Activated naive CD4-positive, alpha-beta T cell treated with anti-CD3 and anti-CD28 coated beads for 36 hours (primary cell): ENCODE measurements around the gene CCDC93. TPM values are rescaled to one million over a fixed set of nuclear protein-coding genes. Genes with fewer than 3 reads are reported as not detected.

Experiments
- CTCF ChIA-PET: fragments of 350-600 bp; sonication (Branson Sonifier 250); formaldehyde crosslinking; loops from one replicate; lab custom pipeline; 2021; ENCODE audit warnings: antibody characterized with exemption; lab: Charles Lee
- DNase-seq: peaks from one replicate; pipeline ENCODE4 v3.0.0-alpha.2; 2020
- H3K27ac Mint-ChIP-seq: one replicate; pipeline ENCODE4 v1.8.0; 2021; ENCODE audit warnings: mild to moderate bottlenecking, mixed read lengths
- H3K27me3 Mint-ChIP-seq: one replicate; pipeline ENCODE4 v1.8.0; 2021; ENCODE audit warnings: low read depth, mixed read lengths
- H3K36me3 Mint-ChIP-seq: one replicate; pipeline ENCODE4 v1.8.0; 2021; ENCODE audit warnings: low read depth, mixed read lengths
- H3K4me1 Mint-ChIP-seq: one replicate; pipeline ENCODE4 v1.8.0; 2021; ENCODE audit warnings: low read depth, mixed read lengths
- H3K4me3 Mint-ChIP-seq: one replicate; pipeline ENCODE4 v1.8.0; 2021; ENCODE audit warnings: mild to moderate bottlenecking, moderate library complexity, mixed read lengths
- H3K9me3 Mint-ChIP-seq: one replicate; pipeline ENCODE4 v1.8.0; 2021; ENCODE audit warnings: mixed read lengths
- intact Hi-C: fragments of 100-400 bp; cut with micrococcal nuclease; formaldehyde crosslinking; loops from one replicate; pipeline ENCODE4 v1.15.1; 2023
- total RNA-seq, 2 experiments: library from RNA; stranded (reverse); gene quantifications; one replicate each; pipeline ENCODE4 v1.2.3, GENCODE V29; 2021

Gene CCDC93
- total RNA-seq, result 10 to 100 TPM; 29.0 to 32.8 TPM

- Mint-ChIP-seq H3K4me1 (peaks cover 38% of the 10 kb centered on the region), H3K4me3 (peak within 1 kb of the TSS; percentile 95), H3K27ac (peak within 1 kb of the TSS; percentile 83), H3K36me3 (peaks cover 2% of the 10 kb centered on the region), H3K9me3 (peaks cover 3% of the 10 kb centered on the region), H3K27me3 (no peaks in the 10 kb centered on the region)
- CTCF ChIA-PET, result interaction anchor here (1.3 to 3.4 kb wide), 2 partner anchors 10 to 199 kb away, joined by 4 to 31 read pairs; partner anchors contain the start of gene DDX18
- intact Hi-C loops, result loop anchor here (1.0 to 5.0 kb wide), 6 partner anchors 11 to 1353 kb away; partner anchors contain the start of genes C2orf76, DBI, DDX18 and INSIG2
- peak; percentile 85 for DNase-seq
These were observed at the start of gene CCDC93 for GRCh38 chr2:118013724-118014491. Gene CCDC93, minus strand, starts transcription at chr2:118014070. Its CDS starts 75 bp downstream, at chr2:118013995.

DNA sequence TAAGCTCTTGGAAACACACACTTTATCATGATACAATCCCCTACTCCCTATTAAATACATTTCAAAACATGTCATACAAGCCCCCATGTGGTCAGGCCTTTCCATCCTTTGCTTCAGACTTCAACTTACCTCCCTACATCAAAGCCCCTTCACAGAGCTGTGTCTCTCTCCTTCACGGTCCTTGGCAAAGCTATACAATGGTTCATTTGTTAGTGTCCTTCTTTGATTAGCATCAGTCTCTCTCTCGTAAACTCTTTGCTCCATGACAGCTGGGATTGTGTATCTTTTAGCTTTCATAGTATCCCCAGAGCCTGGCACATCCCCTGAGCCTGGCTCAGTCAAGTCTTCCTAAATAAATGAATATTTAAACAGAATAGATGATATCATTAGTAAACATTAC, 48.8 kb upstream of the CCDC93 start:
- CTCF ChIA-PET, result interaction anchor here (0.9 to 2.4 kb wide), 3 partner anchors 15 to 30 kb away, joined by 5 to 7 read pairs (median 5); no protein-coding TSS in a partner anchor
- Mint-ChIP-seq H3K36me3 (no peaks in the 10 kb centered on the region), H3K27me3 (peaks cover 24% of the 10 kb centered on the region), H3K9me3 (no peaks in the 10 kb centered on the region), H3K4me1 (peaks cover 7% of the 10 kb centered on the region), H3K27ac (no peak overlapping the region), H3K4me3 (no peak overlapping the region)
- no peak for DNase-seq
- intact Hi-C loops, result no loop called here

- DNase-seq, result no peak
- Mint-ChIP-seq H3K27me3 (peaks cover 24% of the 10 kb centered on the region), H3K36me3 (no peaks in the 10 kb centered on the region), H3K4me3 (no peak overlapping the region), H3K9me3 (no peaks in the 10 kb centered on the region), H3K4me1 (peaks cover 7% of the 10 kb centered on the region), H3K27ac (no peak overlapping the region)
- intact Hi-C loops, result no loop called here
- CTCF ChIA-PET, result interaction anchor here (0.9 to 2.4 kb wide), 3 partner anchors 15 to 29 kb away, joined by 5 to 7 read pairs (median 5); no protein-coding TSS in a partner anchor
These were observed 48.2 kb upstream of the CCDC93 start for GRCh38 chr2:118062048-118062447.

GRCh38 chr2:118061135-118061955, 47.5 kb upstream of the CCDC93 start:
- H3K4me1 Mint-ChIP-seq, result peaks cover 7% of the 10 kb centered on the region
- no peaks in the 10 kb centered on the region for H3K36me3 Mint-ChIP-seq
- CTCF ChIA-PET, result interaction anchor here (0.8 to 2.4 kb wide), 4 partner anchors 14 to 58 kb away, joined by 3 to 7 read pairs (median 6); no protein-coding TSS in a partner anchor
- H3K9me3 Mint-ChIP-seq, result no peaks in the 10 kb centered on the region
- no peak overlapping the region for H3K4me3 Mint-ChIP-seq
- H3K27ac Mint-ChIP-seq, result no peak overlapping the region
- intact Hi-C loops, result no loop called here
- peaks cover 25% of the 10 kb centered on the region for H3K27me3 Mint-ChIP-seq
- DNase-seq, result no peak

GRCh38 chr2:118059919-118060478, 46.1 kb upstream of the CCDC93 start:
- H3K4me1 Mint-ChIP-seq, result peaks cover 7% of the 10 kb centered on the region
- peak; percentile 5 for DNase-seq
- peak overlapping the region; percentile 11 for H3K27ac Mint-ChIP-seq
- H3K27me3 Mint-ChIP-seq, result peaks cover 37% of the 10 kb centered on the region
- no peak overlapping the region for H3K4me3 Mint-ChIP-seq
- intact Hi-C loops, result no loop called here
- no peaks in the 10 kb centered on the region for H3K9me3 Mint-ChIP-seq
- CTCF ChIA-PET, result interaction anchor here (0.8 to 2.4 kb wide), 4 partner anchors 13 to 56 kb away, joined by 3 to 7 read pairs (median 6); no protein-coding TSS in a partner anchor
- no peaks in the 10 kb centered on the region for H3K36me3 Mint-ChIP-seq

- H3K4me1 Mint-ChIP-seq, result peaks cover 7% of the 10 kb centered on the region
- CTCF ChIA-PET, result interaction anchor here (1.5 kb wide), 1 partner anchor 12 kb away, joined by 5 read pairs; no protein-coding TSS in a partner anchor
- H3K27ac Mint-ChIP-seq, result no peak overlapping the region
- peaks cover 41% of the 10 kb centered on the region for H3K27me3 Mint-ChIP-seq
- H3K36me3 Mint-ChIP-seq, result no peaks in the 10 kb centered on the region
- no peak overlapping the region for H3K4me3 Mint-ChIP-seq
- no peaks in the 10 kb centered on the region for H3K9me3 Mint-ChIP-seq
- DNase-seq, result no peak
- intact Hi-C loops, result no loop called here
These were observed 45.1 kb upstream of the CCDC93 start for GRCh38 chr2:118058951-118059350.

GRCh38 chr2:118056801-118057200, 42.9 kb upstream of the CCDC93 start:
- H3K9me3 Mint-ChIP-seq, result no peaks in the 10 kb centered on the region
- H3K36me3 Mint-ChIP-seq, result no peaks in the 10 kb centered on the region
- H3K27ac Mint-ChIP-seq, result no peak overlapping the region
- DNase-seq, result no peak
- peaks cover 45% of the 10 kb centered on the region for H3K27me3 Mint-ChIP-seq
- CTCF ChIA-PET, result no interaction called here
- intact Hi-C loops, result no loop called here
- H3K4me3 Mint-ChIP-seq, result no peak overlapping the region
- peaks cover 7% of the 10 kb centered on the region for H3K4me1 Mint-ChIP-seq

GRCh38 chr2:118056165-118056534, 42.3 kb upstream of the CCDC93 start:
- CTCF ChIA-PET, result interaction anchor here (1.0 kb wide), 1 partner anchor 9 kb away, joined by 3 read pairs; no protein-coding TSS in a partner anchor
- Mint-ChIP-seq H3K27ac (no peak overlapping the region), H3K4me1 (peaks cover 7% of the 10 kb centered on the region), H3K9me3 (no peaks in the 10 kb centered on the region), H3K36me3 (no peaks in the 10 kb centered on the region), H3K4me3 (no peak overlapping the region), H3K27me3 (peaks cover 43% of the 10 kb centered on the region)
- no peak for DNase-seq
- intact Hi-C loops, result no loop called here

DNA sequence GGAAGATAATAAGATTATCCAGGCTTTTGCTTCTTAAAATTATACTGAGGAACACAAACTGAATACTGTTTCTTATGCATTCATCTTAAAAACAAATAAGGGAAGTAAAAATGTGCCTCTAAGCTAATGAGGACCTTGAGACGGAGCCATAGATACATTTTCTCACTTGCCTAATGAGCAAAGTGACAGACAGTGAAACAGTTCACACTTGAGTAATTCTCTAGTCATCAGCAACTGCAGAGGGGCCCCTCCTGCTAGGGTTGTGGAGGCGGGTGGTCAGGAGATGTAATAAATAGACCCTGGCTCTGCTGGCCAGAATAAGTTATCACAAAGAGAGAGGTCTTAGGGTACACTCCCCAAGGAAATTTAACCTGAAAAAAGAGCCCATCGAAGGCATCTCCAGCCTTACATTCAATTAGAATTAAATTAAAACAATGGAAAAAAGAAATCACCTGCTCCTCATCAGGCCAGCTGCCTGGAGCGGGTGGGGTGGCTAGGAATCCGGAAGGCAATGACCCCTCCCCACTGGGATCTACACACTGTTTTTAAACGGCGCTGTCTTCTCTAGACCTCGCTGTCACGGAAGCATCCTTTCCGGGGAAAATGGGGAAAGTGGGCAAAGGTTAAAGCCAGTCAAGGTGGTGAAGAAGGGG, 41.8 kb upstream of the CCDC93 start:
- Mint-ChIP-seq H3K27me3 (peaks cover 46% of the 10 kb centered on the region), H3K9me3 (no peaks in the 10 kb centered on the region), H3K4me1 (peaks cover 7% of the 10 kb centered on the region), H3K36me3 (no peaks in the 10 kb centered on the region), H3K27ac (no peak overlapping the region), H3K4me3 (no peak overlapping the region)
- intact Hi-C loops, result no loop called here
- no peak for DNase-seq
- CTCF ChIA-PET, result interaction anchor here (1.0 kb wide), 1 partner anchor 9 kb away, joined by 3 read pairs; no protein-coding TSS in a partner anchor

- Mint-ChIP-seq H3K4me1 (no peaks in the 10 kb centered on the region), H3K36me3 (no peaks in the 10 kb centered on the region), H3K4me3 (no peak overlapping the region), H3K27ac (no peak overlapping the region), H3K9me3 (no peaks in the 10 kb centered on the region), H3K27me3 (peaks cover 53% of the 10 kb centered on the region)
- CTCF ChIA-PET, result interaction anchor here (0.7 kb wide), 1 partner anchor 584 kb away, joined by 3 read pairs; no protein-coding TSS in a partner anchor
- intact Hi-C loops, result no loop called here
- DNase-seq, result no peak
These were observed 40.5 kb upstream of the CCDC93 start for GRCh38 chr2:118054213-118055008.

GRCh38 chr2:118053681-118054080, 39.8 kb upstream of the CCDC93 start:
- H3K27ac Mint-ChIP-seq, result no peak overlapping the region
- intact Hi-C loops, result no loop called here
- H3K36me3 Mint-ChIP-seq, result no peaks in the 10 kb centered on the region
- CTCF ChIA-PET, result interaction anchor here (0.7 kb wide), 1 partner anchor 584 kb away, joined by 3 read pairs; no protein-coding TSS in a partner anchor
- H3K4me3 Mint-ChIP-seq, result no peak overlapping the region
- no peaks in the 10 kb centered on the region for H3K9me3 Mint-ChIP-seq
- H3K4me1 Mint-ChIP-seq, result no peaks in the 10 kb centered on the region
- H3K27me3 Mint-ChIP-seq, result peaks cover 53% of the 10 kb centered on the region
- DNase-seq, result no peak
